ENCODE measurements around the gene KANSL1. TPM values are rescaled to one million over a fixed set of nuclear protein-coding genes. Genes with fewer than 3 reads are reported as not detected.

Gene KANSL1
- total RNA-seq, 2 experiments from 2014 or later: 54.4 to 55.3 TPM

DNA sequence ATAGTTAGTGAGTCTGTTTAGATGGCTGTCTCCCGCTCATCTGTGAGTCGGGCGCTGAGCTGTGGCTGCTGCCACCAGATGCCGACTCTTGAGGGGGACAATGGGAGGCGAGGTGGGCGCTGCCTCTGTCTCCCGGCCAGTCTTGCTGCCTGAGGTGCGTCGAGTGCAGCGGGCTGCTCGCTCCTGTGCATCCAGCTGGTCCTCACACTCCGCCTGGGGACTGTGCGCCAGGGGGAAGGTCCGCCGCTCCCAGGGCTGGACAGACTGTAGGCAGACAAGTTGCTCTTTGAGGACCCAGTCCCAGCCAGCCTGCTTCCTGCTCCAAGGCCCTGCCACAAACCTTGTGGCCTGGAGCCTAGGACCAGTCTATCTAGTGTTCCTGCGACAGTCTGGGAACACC, 161.8 kb downstream of the KANSL1 start:
- Mint-ChIP-seq H3K4me1 (ENCODE audit: low read depth) (peaks cover 24% of the 10 kb centered on the region), H3K4me3 (no peak overlapping the region), H3K27ac (peak overlapping the region; percentile 55), H3K9me3 (no peaks in the 10 kb centered on the region), H3K36me3 (ENCODE audit: low read depth) (peaks cover 41% of the 10 kb centered on the region), H3K27me3 (no peaks in the 10 kb centered on the region)
- ATAC-seq (no peak), DNase-seq (no peak)
- ChIA-PET CTCF (interaction anchor here (1.8 kb wide), 1 partner anchor 13 kb away, joined by 8 read pairs; no protein-coding TSS in a partner anchor), POLR2A (interaction anchor here (0.5 to 0.7 kb wide), 2 partner anchors 591 to 678 kb away, joined by 3 to 4 read pairs; no protein-coding TSS in a partner anchor)
- TF ChIP-seq, protein P1, sequence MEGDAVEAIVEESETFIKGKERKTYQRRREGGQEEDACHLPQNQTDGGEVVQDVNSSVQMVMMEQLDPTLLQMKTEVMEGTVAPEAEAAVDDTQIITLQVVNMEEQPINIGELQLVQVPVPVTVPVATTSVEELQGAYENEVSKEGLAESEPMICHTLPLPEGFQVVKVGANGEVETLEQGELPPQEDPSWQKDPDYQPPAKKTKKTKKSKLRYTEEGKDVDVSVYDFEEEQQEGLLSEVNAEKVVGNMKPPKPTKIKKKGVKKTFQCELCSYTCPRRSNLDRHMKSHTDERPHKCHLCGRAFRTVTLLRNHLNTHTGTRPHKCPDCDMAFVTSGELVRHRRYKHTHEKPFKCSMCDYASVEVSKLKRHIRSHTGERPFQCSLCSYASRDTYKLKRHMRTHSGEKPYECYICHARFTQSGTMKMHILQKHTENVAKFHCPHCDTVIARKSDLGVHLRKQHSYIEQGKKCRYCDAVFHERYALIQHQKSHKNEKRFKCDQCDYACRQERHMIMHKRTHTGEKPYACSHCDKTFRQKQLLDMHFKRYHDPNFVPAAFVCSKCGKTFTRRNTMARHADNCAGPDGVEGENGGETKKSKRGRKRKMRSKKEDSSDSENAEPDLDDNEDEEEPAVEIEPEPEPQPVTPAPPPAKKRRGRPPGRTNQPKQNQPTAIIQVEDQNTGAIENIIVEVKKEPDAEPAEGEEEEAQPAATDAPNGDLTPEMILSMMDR (IDR thresholded peaks at IDR 0.05): no peak
- intact Hi-C loops (cut with micrococcal nuclease): no loop called here

DNA sequence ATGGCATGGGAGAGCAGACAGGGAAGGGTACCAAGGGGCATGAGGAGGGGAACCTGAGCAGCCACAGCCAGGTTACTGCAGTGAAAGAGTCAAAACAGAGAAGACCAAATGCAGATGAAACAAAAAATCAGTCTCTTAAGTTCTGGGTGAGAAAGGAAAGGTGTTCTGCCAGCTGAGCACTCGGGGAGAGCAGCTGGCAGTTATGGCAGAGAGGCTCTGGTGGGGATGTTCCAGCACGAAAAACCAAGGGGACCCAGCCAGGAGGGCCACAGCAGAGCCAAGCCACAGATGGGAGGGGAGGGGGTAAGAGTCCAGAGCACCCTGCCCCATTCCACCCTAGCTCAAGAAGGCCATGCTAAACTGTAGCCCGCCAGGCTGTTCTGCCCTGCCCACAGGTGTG, 162.5 kb downstream of the KANSL1 start:
- ATAC-seq (no peak), DNase-seq (no peak)
- ChIA-PET POLR2A (interaction anchor here (0.5 kb wide), 1 partner anchor 678 kb away, joined by 3 read pairs; no protein-coding TSS in a partner anchor), CTCF (interaction anchor here (1.8 kb wide), 1 partner anchor 14 kb away, joined by 8 read pairs; no protein-coding TSS in a partner anchor)
- Mint-ChIP-seq H3K4me1 (ENCODE audit: low read depth) (peaks cover 21% of the 10 kb centered on the region), H3K27ac (peak overlapping the region; percentile 55), H3K27me3 (no peaks in the 10 kb centered on the region), H3K4me3 (no peak overlapping the region), H3K36me3 (ENCODE audit: low read depth) (peaks cover 37% of the 10 kb centered on the region), H3K9me3 (no peaks in the 10 kb centered on the region)
- TF ChIP-seq, protein P1 (IDR thresholded peaks at IDR 0.05): no peak
- intact Hi-C loops (cut with micrococcal nuclease): no loop called here

DNA sequence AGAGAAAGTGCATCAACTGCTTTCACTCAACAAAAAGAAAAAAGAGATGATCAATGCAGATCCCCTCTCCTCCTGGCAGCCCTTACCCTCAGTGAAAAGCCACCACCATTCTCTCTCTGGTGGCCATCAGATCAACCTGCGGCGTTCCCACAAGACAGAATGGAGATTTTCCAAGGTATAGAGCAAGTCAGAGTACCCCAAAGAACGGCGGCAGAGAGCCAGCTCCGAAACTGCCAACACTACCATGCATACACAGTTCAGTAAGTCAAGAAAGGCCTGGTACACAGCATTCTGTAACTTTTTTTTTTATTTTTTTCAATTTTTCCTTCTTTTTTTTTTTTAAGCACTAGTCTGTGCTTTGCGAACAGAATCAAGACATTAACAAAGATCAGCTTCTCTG, 163.6 kb downstream of the KANSL1 start:
- peaks cover 9% of the 10 kb centered on the region for H3K4me1 Mint-ChIP-seq (ENCODE audit: low read depth)
- H3K36me3 Mint-ChIP-seq (ENCODE audit: low read depth): peaks cover 35% of the 10 kb centered on the region
- H3K9me3 Mint-ChIP-seq: no peaks in the 10 kb centered on the region
- H3K4me3 Mint-ChIP-seq: no peak overlapping the region
- intact Hi-C loops (cut with micrococcal nuclease): no loop called here
- DNase-seq (no peak), ATAC-seq (no peak)
- ChIA-PET CTCF (interaction anchor here (0.8 to 1.8 kb wide), 3 partner anchors 15 to 569 kb away, joined by 3 to 9 read pairs (median 8); no protein-coding TSS in a partner anchor), POLR2A (no interaction called here)
- TF ChIP-seq, protein P1 (IDR thresholded peaks at IDR 0.05): no peak
- H3K27me3 Mint-ChIP-seq: no peaks in the 10 kb centered on the region
- H3K27ac Mint-ChIP-seq: peak overlapping the region; percentile 74

DNA sequence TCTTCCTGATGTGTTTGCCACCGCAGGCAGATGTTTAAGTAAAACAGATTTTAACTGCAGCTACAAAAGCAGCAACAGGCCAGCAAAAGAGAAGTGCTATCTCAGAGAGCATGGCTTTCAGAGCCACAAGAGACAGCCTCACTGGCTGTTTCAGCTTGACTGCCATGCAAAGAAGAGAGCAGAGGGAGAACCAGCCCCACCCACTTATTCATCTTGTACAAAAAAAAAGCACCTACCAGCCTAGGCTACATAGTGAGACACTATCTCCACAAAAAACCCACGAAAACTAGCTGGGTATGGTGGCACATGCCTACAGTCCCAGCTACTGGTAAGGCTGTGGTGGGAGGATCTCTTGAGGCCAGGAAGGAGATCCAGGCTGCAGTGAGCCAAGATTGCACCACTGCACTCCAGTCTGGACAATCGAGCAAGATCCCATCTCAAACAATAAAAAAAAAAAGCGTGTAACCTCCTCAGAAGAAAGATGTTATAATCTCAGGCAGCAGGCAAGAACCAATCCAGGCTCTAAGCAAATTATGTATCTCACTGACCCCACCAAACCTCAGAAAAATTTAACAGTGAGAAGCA, 164.2 kb downstream of the KANSL1 start:
- Mint-ChIP-seq H3K4me3 (no peak overlapping the region), H3K36me3 (ENCODE audit: low read depth) (peaks cover 34% of the 10 kb centered on the region), H3K27me3 (no peaks in the 10 kb centered on the region), H3K4me1 (ENCODE audit: low read depth) (peaks cover 10% of the 10 kb centered on the region), H3K27ac (peak overlapping the region; percentile 74), H3K9me3 (no peaks in the 10 kb centered on the region)
- TF ChIP-seq, protein P1 (IDR thresholded peaks at IDR 0.05): no peak
- CTCF ChIA-PET: interaction anchor here (0.8 to 1.7 kb wide), 2 partner anchors 184 to 570 kb away, joined by 3 to 9 read pairs; no protein-coding TSS in a partner anchor
- no peak for DNase-seq
- POLR2A ChIA-PET: interaction anchor here (1.2 kb wide), 1 partner anchor 170 kb away, joined by 4 read pairs; no protein-coding TSS in a partner anchor
- ATAC-seq: no peak
- intact Hi-C loops (cut with micrococcal nuclease): no loop called here

DNA sequence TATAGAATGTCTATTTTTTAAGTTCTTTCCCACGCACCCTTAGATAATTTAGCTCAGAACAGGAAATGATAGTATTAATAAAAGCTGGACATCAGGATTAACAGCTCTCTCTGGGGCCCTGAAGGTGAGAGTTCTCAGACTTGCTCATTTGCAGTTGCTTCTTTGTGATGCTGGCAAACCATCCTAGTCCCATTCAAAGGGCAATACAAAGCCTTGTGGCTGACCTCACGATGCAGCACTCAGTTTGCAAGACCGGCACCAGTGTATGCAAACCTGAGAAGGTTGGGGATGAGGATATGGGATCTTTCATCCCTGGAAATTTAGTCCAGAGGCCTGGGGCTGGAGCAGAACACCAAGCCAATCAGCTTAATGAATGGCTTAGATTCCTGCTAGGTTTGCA, 164.9 kb downstream of the KANSL1 start:
- no peak for ATAC-seq
- H3K4me3 Mint-ChIP-seq: no peak overlapping the region
- TF ChIP-seq, protein P1 (IDR thresholded peaks at IDR 0.05): no peak
- DNase-seq: no peak
- intact Hi-C loops (cut with micrococcal nuclease): no loop called here
- peak overlapping the region; percentile 32 for H3K27ac Mint-ChIP-seq
- peaks cover 30% of the 10 kb centered on the region for H3K36me3 Mint-ChIP-seq (ENCODE audit: low read depth)
- peaks cover 12% of the 10 kb centered on the region for H3K4me1 Mint-ChIP-seq (ENCODE audit: low read depth)
- POLR2A ChIA-PET: interaction anchor here (1.2 kb wide), 1 partner anchor 171 kb away, joined by 4 read pairs; no protein-coding TSS in a partner anchor
- H3K27me3 Mint-ChIP-seq: no peaks in the 10 kb centered on the region
- no peaks in the 10 kb centered on the region for H3K9me3 Mint-ChIP-seq
- CTCF ChIA-PET: interaction anchor here (0.9 to 1.7 kb wide), 3 partner anchors 16 to 184 kb away, joined by 3 to 9 read pairs (median 3); partner anchors contain the start of gene KANSL1
